PC-3 (cell line): ENCODE results near the gene NELFA.

Experiments
- CTCF ChIP-seq: fragments of 300-600 bp; sonication (generic); conservative IDR thresholded peaks from 2 replicates; pipeline ENCODE4 v1.5.1; 2017; ENCODE audit warnings: antibody characterized with exemption, low read depth, mild to moderate bottlenecking, low read length
- EZH2phosphoT487 ChIP-seq: fragments of 300-600 bp; sonication (generic); IDR thresholded peaks from 2 replicates; pipeline ENCODE4 v1.6.1; 2018; ENCODE audit warnings: mild to moderate bottlenecking, antibody characterized with exemption, low read length, borderline replicate concordance

GRCh38 chr4:1988327-1988724 lies 20.4 kb downstream of the NELFA start:
- TF ChIP-seq CTCF (no peak), EZH2phosphoT487 (no peak)
